ENCODE results near the gene KCNIP3.
"Not testable (repeated sequence)": the region's sequence is repeated elsewhere in the genome, so short reads cannot be mapped to it uniquely, and the experiment has no call there.

Gene KCNIP3

GRCh38 chr2:95374451-95374920 lies 77.3 kb downstream of the KCNIP3 start:
- no peak for DNase-seq

DNA sequence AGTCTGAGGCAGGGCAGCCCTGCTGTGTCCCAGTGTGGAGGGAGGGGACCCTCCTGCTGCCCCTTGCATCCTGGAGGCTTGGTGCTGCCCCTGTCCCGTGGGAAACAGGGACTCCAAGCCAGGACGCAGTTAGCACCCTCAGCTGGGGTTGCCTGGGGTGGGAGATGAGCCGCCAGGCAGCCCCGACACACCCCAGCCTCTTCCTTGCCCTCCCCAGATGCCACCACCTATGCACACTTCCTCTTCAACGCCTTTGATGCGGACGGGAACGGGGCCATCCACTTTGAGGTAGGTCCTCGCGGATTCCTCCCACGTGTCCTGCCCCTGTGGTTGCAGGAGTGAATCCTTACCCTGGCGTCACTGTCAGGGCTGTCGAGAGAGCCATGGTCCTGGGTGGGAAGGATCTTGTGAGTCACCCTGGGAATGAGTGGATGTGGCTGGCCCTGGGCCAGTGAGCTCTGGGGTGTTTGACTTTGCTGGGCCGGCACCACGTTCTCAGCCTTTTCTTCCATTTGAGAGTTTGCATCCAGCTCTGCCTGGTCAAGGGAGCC lies 77.8 kb downstream of the KCNIP3 start:
- DNase-seq: no peak

- no peak for DNase-seq
These were observed 78.5 kb downstream of the KCNIP3 start for GRCh38 chr2:95375532-95376150.

- DNase-seq: no peak
These were observed 79.4 kb downstream of the KCNIP3 start for GRCh38 chr2:95376311-95377215.

GRCh38 chr2:95377216-95378123 lies 80.3 kb downstream of the KCNIP3 start:
- DNase-seq: no peak

DNA sequence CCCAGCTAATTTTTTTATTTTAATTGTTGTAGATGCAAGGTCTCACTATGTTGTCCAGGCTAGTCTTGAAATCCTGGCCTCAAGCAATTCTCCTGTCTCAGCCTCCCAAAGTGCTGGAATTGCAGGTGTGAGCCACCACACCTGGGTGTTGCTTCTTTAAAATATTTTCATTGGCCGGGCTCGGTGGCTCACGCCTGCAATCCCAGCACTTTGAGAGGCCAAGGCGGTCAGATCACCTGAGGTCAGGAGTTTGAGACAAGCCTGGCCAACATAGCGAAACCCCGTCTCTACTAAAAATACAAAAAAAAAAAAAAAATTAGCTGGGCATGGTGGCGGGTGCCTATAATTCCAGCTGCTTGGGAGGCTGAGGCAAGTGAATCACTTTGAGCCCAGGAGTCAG lies 81.1 kb downstream of the KCNIP3 start:
- DNase-seq: not testable (repeated sequence)

- DNase-seq: no peak
These were observed 82.3 kb downstream of the KCNIP3 start for GRCh38 chr2:95379371-95379831.

DNA sequence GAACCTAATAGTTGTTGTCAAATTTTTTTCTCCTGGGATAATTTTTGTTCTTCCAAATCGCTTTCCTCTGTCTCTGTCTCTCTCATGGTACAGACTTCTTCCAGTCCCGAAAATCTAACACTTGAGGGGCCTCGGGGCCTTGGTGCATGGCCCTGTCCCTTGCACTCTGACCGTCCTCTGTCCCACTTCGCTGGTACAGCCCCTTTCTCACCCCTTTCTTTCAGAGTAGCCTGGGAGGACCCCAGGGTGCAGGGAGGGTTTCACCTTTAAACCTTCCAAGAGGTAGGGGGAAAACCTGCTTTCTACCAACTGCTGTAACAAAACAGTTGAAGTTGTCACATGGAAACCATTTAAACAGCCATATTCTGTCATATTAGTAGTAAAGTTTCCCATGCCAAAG lies 83.1 kb downstream of the KCNIP3 start:
- DNase-seq: no peak

GRCh38 chr2:95380731-95381130 lies 83.6 kb downstream of the KCNIP3 start:
- no peak for DNase-seq

GRCh38 chr2:95381212-95382191 lies 84.4 kb downstream of the KCNIP3 start:
- no peak for DNase-seq

DNA sequence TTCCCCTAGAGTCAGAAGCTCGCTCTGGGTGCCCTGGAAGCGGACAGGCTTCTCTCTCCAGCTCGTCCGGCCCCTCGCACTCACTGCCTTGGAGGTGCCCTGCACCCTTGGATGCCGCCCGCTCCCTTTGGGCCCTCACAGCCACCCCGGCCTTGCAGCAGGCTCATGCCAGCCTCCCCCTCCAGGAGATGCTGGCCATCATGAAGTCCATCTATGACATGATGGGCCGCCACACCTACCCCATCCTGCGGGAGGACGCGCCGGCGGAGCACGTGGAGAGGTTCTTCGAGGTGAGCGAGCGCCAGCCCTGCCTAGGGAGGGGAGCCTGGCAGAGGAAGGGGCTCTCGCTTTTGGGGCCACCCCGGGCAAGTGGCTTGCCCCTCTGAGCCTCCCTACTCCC lies 85.0 kb downstream of the KCNIP3 start:
- no peak for DNase-seq

GRCh38 chr2:95382686-95383634 lies 85.8 kb downstream of the KCNIP3 start:
- no peak for DNase-seq

DNA sequence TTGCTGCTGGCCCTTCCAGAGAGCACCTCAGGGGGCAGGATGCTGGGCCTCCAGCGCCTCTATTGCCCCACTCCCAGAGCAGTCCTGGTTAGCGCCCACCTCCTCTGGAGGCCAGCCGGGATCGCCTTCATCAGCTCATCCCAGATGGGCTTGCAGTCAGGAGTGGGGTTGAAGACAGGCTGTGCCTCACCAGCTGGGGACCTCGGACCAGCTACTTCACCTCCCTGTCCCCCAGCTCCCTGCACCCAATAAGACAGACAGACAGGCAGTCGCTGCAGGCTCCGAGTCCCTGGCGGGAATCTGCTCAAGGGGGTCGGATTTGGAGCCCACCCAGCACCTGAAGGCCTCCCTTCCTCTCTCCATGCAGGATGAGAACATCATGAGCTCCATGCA lies 86.5 kb downstream of the KCNIP3 start:
- DNase-seq: no peak

DNA sequence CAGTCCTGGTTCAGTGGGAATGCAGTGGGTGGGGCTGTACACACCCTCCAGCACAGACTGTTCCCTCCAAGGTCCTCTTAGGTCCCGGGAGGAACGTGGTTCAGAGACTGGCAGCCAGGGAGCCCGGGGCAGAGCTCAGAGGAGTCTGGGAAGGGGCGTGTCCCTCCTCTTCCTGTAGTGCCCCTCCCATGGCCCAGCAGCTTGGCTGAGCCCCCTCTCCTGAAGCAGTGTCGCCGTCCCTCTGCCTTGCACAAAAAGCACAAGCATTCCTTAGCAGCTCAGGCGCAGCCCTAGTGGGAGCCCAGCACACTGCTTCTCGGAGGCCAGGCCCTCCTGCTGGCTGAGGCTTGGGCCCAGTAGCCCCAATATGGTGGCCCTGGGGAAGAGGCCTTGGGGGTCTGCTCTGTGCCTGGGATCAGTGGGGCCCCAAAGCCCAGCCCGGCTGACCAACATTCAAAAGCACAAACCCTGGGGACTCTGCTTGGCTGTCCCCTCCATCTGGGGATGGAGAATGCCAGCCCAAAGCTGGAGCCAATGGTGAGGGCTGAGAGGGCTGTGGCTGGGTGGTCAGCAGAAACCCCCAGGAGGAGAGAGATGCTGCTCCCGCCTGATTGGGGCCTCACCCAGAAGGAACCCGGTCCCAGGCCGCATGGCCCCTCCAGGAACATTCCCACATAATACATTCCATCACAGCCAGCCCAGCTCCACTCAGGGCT lies 87.9 kb downstream of the KCNIP3 start:
- DNase-seq: no peak

DNA sequence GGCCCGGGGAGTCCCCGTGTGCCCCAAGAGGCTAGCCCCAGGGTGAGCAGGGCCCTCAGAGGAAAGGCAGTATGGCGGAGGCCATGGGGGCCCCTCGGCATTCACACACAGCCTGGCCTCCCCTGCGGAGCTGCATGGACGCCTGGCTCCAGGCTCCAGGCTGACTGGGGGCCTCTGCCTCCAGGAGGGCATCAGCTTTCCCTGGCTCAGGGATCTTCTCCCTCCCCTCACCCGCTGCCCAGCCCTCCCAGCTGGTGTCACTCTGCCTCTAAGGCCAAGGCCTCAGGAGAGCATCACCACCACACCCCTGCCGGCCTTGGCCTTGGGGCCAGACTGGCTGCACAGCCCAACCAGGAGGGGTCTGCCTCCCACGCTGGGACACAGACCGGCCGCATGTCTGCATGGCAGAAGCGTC lies 88.4 kb downstream of the KCNIP3 start:
- DNase-seq: no peak

GRCh38 chr2:95386031-95386430 lies 88.9 kb downstream of the KCNIP3 start:
- DNase-seq: no peak

DNA sequence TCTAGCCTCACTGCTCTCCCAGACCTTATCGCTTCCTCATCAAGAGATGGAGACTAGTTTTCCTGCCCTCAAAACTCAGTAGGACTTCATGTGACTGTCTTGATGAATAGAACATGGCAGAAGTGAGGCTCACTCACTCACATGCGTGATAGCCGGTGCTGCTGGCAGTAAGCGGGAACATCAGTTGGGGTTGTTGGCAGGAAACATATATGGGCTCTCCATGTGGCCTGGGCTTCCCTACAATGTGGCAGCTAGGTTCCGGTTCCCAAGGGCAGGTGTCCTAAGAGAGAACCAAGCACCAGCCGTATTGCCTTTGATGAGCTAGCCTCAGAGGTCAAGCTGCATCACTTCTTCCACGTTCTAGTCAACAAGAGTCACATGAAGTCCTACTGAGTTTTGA lies 90.2 kb downstream of the KCNIP3 start:
- no peak for DNase-seq

DNA sequence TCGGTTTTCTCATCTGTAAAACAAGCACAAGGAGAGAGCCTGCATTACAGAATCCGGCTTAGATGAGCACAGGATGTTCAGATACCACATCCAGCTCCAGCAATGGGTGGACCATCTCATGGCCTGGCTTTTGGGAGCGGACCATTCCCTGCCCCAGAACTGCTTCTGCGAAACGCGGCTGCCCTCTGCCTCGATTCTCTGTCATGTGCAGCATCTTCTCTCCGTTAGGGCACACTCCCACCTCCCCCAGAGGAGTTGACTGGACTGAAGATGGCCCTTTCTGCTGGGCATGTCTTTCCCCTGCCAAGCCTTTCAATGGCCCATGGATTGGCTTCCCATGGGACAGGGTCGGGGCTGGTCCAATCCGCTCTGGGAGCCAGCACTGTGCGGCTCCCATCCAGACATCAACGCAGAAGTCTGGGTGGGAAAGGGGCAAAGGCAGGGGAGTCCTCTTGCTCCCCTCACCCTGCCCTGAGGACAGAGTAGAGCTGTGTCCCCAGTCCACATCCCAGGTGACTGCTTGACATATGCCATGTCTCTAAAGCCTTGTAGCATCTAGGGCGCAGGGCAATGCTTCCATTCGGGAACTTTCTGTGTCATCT lies 91.0 kb downstream of the KCNIP3 start:
- no peak for DNase-seq

GRCh38 chr2:95388856-95389244 lies 91.7 kb downstream of the KCNIP3 start:
- DNase-seq: no peak
